Measurements from ENCODE around the gene TPP2. TPM values are rescaled to one million over a fixed set of nuclear protein-coding genes. Genes with fewer than 3 reads are reported as not detected.

The TPP2 gene
- total RNA-seq, 1 donor from 2014 or later = 44.9 TPM

- H3K4me3 Mint-ChIP-seq (ENCODE audit: unreplicated experiment) = no peak overlapping the region
- H3K9me3 Mint-ChIP-seq (ENCODE audit: unreplicated experiment) = no peaks in the 10 kb centered on the region
- H3K27ac Mint-ChIP-seq (ENCODE audit: unreplicated experiment) = no peak overlapping the region
- peak; percentile 36 for TF ChIP-seq CTCF (IDR thresholded peaks at IDR 0.05)
- peaks cover 35% of the 10 kb centered on the region for H3K36me3 Mint-ChIP-seq (ENCODE audit: unreplicated experiment)
- peaks cover 3% of the 10 kb centered on the region for H3K4me1 Mint-ChIP-seq (ENCODE audit: unreplicated experiment)
- H3K27me3 Mint-ChIP-seq (ENCODE audit: unreplicated experiment) = no peaks in the 10 kb centered on the region
- DNase-seq (ENCODE audit: extremely low spot score, unreplicated experiment) = no peak
Measured at GRCh38 chr13:102657630-102658029, 60.8 kb downstream of the TPP2 start.

GRCh38 chr13:102658660-102659059 is 61.9 kb downstream of the TPP2 start:
- H3K27me3 Mint-ChIP-seq (ENCODE audit: unreplicated experiment) = no peaks in the 10 kb centered on the region

GRCh38 chr13:102659168-102659713 is 62.5 kb downstream of the TPP2 start:
- DNase-seq (ENCODE audit: extremely low spot score, unreplicated experiment) = no peak
- Mint-ChIP-seq H3K4me3 (ENCODE audit: unreplicated experiment) (no peak overlapping the region), H3K4me1 (ENCODE audit: unreplicated experiment) (no peaks in the 10 kb centered on the region), H3K36me3 (ENCODE audit: unreplicated experiment) (peaks cover 41% of the 10 kb centered on the region), H3K27ac (ENCODE audit: unreplicated experiment) (no peak overlapping the region), H3K27me3 (ENCODE audit: unreplicated experiment) (no peaks in the 10 kb centered on the region), H3K9me3 (ENCODE audit: unreplicated experiment) (no peaks in the 10 kb centered on the region)
- no peak for TF ChIP-seq CTCF (IDR thresholded peaks at IDR 0.05)

More at GRCh38 chr13:102658660-102659059, 61.9 kb downstream of the TPP2 start:
- TF ChIP-seq CTCF (IDR thresholded peaks at IDR 0.05) = no peak
- H3K27ac Mint-ChIP-seq (ENCODE audit: unreplicated experiment) = no peak overlapping the region
- peaks cover 35% of the 10 kb centered on the region for H3K36me3 Mint-ChIP-seq (ENCODE audit: unreplicated experiment)
- H3K4me3 Mint-ChIP-seq (ENCODE audit: unreplicated experiment) = no peak overlapping the region
- no peak for DNase-seq (ENCODE audit: extremely low spot score, unreplicated experiment)
- no peaks in the 10 kb centered on the region for H3K9me3 Mint-ChIP-seq (ENCODE audit: unreplicated experiment)
- H3K4me1 Mint-ChIP-seq (ENCODE audit: unreplicated experiment) = no peaks in the 10 kb centered on the region

- Mint-ChIP-seq H3K4me3 (ENCODE audit: unreplicated experiment) (no peak overlapping the region), H3K36me3 (ENCODE audit: unreplicated experiment) (peaks cover 64% of the 10 kb centered on the region), H3K27me3 (ENCODE audit: unreplicated experiment) (no peaks in the 10 kb centered on the region), H3K9me3 (ENCODE audit: unreplicated experiment) (peaks cover 17% of the 10 kb centered on the region), H3K4me1 (ENCODE audit: unreplicated experiment) (no peaks in the 10 kb centered on the region), H3K27ac (ENCODE audit: unreplicated experiment) (no peak overlapping the region)
- no peak for DNase-seq (ENCODE audit: extremely low spot score, unreplicated experiment)
- TF ChIP-seq CTCF (IDR thresholded peaks at IDR 0.05) = no peak
Measured at GRCh38 chr13:102667023-102667422, 70.2 kb downstream of the TPP2 start.

- Mint-ChIP-seq H3K9me3 (ENCODE audit: unreplicated experiment) (peaks cover 17% of the 10 kb centered on the region), H3K4me1 (ENCODE audit: unreplicated experiment) (no peaks in the 10 kb centered on the region)
- TF ChIP-seq CTCF (IDR thresholded peaks at IDR 0.05) = no peak
Measured at GRCh38 chr13:102667911-102668310, 71.1 kb downstream of the TPP2 start.

More at GRCh38 chr13:102667911-102668310, 71.1 kb downstream of the TPP2 start:
- Mint-ChIP-seq H3K36me3 (ENCODE audit: unreplicated experiment) (peaks cover 69% of the 10 kb centered on the region), H3K27ac (ENCODE audit: unreplicated experiment) (no peak overlapping the region), H3K27me3 (ENCODE audit: unreplicated experiment) (no peaks in the 10 kb centered on the region), H3K4me3 (ENCODE audit: unreplicated experiment) (no peak overlapping the region)
- DNase-seq (ENCODE audit: extremely low spot score, unreplicated experiment) = no peak
